ENCODE results near the gene RALGAPB. TPM values are rescaled to one million over a fixed set of nuclear protein-coding genes. Genes with fewer than 3 reads are reported as not detected.

Gene RALGAPB
- polyA plus RNA-seq (16.5 to 23.8 TPM (median 16.9 TPM) in 3 replicates), polyA minus RNA-seq (16.9 to 48.4 TPM (median 30.2 TPM) in 3 replicates)
- polyA plus RNA-seq (2011; ENCODE audit: low read depth) = 15.8 TPM
- 10.7 and 18.6 TPM in 2 replicates for polyA plus RNA-seq (2011; cell fraction: cytosol; rRNA removed)
- 51.5 and 57.3 TPM in 2 replicates for polyA plus RNA-seq (2011; cell fraction: nucleus; rRNA removed)
- polyA plus RNA-seq (2012; ENCODE audit: low replicate concordance) = 14.8 and 17.3 TPM in 2 replicates
- 12.7 TPM for polyA minus RNA-seq (2011; cell fraction: cytosol; rRNA and poly(A)+ RNA removed)
- 47.8 and 97.5 TPM in 2 replicates for polyA minus RNA-seq (2011; cell fraction: nucleus; rRNA and poly(A)+ RNA removed)

DNA sequence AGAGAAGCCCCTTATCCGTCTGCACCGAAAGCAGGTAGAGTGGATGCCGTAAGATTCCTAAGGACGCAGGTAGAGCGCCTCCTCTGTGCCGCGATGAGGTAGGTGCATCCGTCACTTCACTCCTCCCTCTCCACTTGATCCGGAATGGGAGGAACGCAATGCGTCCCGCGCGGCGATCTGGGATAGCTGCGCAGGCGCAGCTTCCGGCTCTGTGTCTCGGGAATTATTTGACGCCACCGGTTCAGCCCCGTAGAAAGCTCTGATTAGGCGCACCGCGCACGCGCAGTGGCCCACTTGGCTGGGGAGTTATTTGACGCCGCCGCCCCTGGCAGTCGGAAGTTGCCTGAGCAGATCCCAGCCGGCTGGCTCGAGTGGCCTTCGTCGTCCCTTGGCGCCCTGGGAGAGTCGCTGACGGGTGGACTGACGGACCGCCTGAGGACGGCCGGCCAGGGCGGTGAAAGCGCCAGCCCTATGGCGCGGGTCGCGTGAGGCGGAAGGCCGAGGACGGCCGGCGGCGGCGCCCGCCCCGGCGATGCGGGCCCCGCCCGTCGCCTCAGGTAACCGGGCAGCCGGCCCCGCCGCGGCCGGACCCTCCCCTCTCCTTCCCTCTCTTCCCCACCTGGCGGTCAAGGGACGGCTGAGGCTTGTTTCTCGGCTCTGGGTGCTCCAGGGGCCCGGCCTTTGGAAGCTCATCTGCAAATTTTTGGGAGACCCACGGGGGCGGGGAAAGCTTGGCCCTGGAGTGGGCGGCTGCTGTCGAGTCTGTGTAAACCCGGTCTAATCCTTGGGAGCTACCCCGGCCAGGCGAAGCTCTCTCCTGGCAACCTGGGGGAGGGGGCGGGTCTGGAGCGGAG, at the start of gene RALGAPB:
RALGAPB (plus strand) TSS at position 331 of the 854 bp plus-strand sequence. CDS start 15,590 bp downstream, outside the sequence.
- peak within 1 kb of the TSS; percentile 72 for H3K27ac ChIP-seq (ENCODE audit: control insufficient read depth, insufficient read depth, low read length)
- peak within 1 kb of the TSS; percentile 94 for H3K4me2 ChIP-seq (ENCODE audit: control insufficient read depth, extremely low read depth, insufficient read depth, low read depth, low read length)
- peak within 1 kb of the TSS; percentile 82 for H3K9ac ChIP-seq (ENCODE audit: control insufficient read depth, extremely low read depth, insufficient read depth, low read length)
- no peaks in the 10 kb centered on the region for H3K36me3 ChIP-seq (ENCODE audit: control insufficient read depth in 2 of 2, extremely low read depth in 1 of 2, insufficient read depth in 2 of 2, low read length in 2 of 2)
- peak within 1 kb of the TSS; percentile 97 for H2AFZ ChIP-seq (ENCODE audit: control insufficient read depth, low read length)
- FAIRE-seq = peak; percentile 89
- H3K9me1 ChIP-seq (ENCODE audit: control insufficient read depth, extremely low read depth, insufficient read depth, low read length) = no peaks in the 10 kb centered on the region
- peak; percentile 93 for DNase-seq (ENCODE audit: low read depth, low spot score)
- peak within 1 kb of the TSS; percentile 69 to 78 (median 73) for H3K4me3 ChIP-seq (ENCODE audit: control insufficient read depth in 2 of 3, extremely low read depth in 1 of 3, insufficient read depth in 2 of 3, low read depth in 1 of 3, low read length in 3 of 3)
- TF ChIP-seq, protein P1, sequence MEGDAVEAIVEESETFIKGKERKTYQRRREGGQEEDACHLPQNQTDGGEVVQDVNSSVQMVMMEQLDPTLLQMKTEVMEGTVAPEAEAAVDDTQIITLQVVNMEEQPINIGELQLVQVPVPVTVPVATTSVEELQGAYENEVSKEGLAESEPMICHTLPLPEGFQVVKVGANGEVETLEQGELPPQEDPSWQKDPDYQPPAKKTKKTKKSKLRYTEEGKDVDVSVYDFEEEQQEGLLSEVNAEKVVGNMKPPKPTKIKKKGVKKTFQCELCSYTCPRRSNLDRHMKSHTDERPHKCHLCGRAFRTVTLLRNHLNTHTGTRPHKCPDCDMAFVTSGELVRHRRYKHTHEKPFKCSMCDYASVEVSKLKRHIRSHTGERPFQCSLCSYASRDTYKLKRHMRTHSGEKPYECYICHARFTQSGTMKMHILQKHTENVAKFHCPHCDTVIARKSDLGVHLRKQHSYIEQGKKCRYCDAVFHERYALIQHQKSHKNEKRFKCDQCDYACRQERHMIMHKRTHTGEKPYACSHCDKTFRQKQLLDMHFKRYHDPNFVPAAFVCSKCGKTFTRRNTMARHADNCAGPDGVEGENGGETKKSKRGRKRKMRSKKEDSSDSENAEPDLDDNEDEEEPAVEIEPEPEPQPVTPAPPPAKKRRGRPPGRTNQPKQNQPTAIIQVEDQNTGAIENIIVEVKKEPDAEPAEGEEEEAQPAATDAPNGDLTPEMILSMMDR (optimal IDR thresholded peaks at IDR 0.05 in 1 of 3, IDR thresholded peaks at IDR 0.05 in 1 of 3, conservative IDR thresholded peaks at IDR 0.05 in 1 of 3; ENCODE audit: extremely low read depth in 1 of 3, insufficient read depth in 2 of 3, low read length in 3 of 3) = peak; percentile 54 to 87 (median 61)
- TF ChIP-seq EZH2 (IDR thresholded peaks at IDR 0.05; ENCODE audit: low read length) = no peak
- peaks cover 47% of the 10 kb centered on the region for H3K79me2 ChIP-seq (ENCODE audit: control insufficient read depth, insufficient read depth, low read length)
- H4K20me1 ChIP-seq (ENCODE audit: control insufficient read depth, extremely low read depth, insufficient read depth, low read length) = peaks cover 4% of the 10 kb centered on the region
- no peaks in the 10 kb centered on the region for H3K27me3 ChIP-seq (ENCODE audit: control insufficient read depth, extremely low read depth, insufficient read depth, low read length)
- dilution Hi-C loops (cut with MboI; ENCODE audit: extremely low pct_ligation_motif_present, low sequenced_read_pairs) = no loop called here
- no peaks in the 10 kb centered on the region for H3K9me3 ChIP-seq (ENCODE audit: control insufficient read depth, low read depth, low read length)
- peaks cover 15% of the 10 kb centered on the region for H3K4me1 ChIP-seq (ENCODE audit: control insufficient read depth, extremely low read depth, insufficient read depth, low read length)

DNA sequence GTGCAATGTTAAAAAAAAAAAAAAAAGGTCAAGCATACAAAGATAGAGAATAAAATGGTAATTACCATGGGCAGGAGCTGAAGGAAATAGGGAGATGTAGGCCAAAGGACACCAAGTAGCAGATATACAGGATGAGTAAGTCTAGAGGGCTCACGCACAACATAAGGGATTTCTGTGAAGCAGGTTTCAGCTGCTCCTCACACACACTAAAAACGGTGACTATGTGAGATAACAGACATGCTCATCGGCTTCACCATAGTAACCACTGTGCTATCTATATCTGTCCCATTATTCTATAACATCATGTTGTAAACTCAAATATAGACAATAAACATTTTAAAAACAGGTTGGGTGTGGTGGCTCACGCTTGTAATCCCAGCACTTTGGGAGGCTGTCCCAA, 49.1 kb upstream of the RALGAPB start:
- no peak overlapping the region for H2AFZ ChIP-seq (ENCODE audit: control insufficient read depth, low read length)
- H3K27ac ChIP-seq (ENCODE audit: control insufficient read depth, insufficient read depth, low read length) = no peak overlapping the region
- H4K20me1 ChIP-seq (ENCODE audit: control insufficient read depth, extremely low read depth, insufficient read depth, low read length) = peaks cover 63% of the 10 kb centered on the region
- no peaks in the 10 kb centered on the region for H3K27me3 ChIP-seq (ENCODE audit: control insufficient read depth, extremely low read depth, insufficient read depth, low read length)
- no peak for FAIRE-seq
- no peak overlapping the region for H3K4me3 ChIP-seq (ENCODE audit: control insufficient read depth in 2 of 3, extremely low read depth in 1 of 3, insufficient read depth in 2 of 3, low read depth in 1 of 3, low read length in 3 of 3)
- dilution Hi-C loops (cut with MboI; ENCODE audit: extremely low pct_ligation_motif_present, low sequenced_read_pairs) = no loop called here
- H3K9me3 ChIP-seq (ENCODE audit: control insufficient read depth, low read depth, low read length) = no peaks in the 10 kb centered on the region
- peaks cover 80 to 90% of the 10 kb centered on the region in 2 experiments for H3K36me3 ChIP-seq (ENCODE audit: control insufficient read depth in 2 of 2, extremely low read depth in 1 of 2, insufficient read depth in 2 of 2, low read length in 2 of 2)
- H3K9me1 ChIP-seq (ENCODE audit: control insufficient read depth, extremely low read depth, insufficient read depth, low read length) = peaks cover 4% of the 10 kb centered on the region
- DNase-seq (ENCODE audit: low read depth, low spot score) = no peak
- no peak for TF ChIP-seq EZH2 (IDR thresholded peaks at IDR 0.05; ENCODE audit: low read length)
- TF ChIP-seq, protein P1 (optimal IDR thresholded peaks at IDR 0.05 in 1 of 3, IDR thresholded peaks at IDR 0.05 in 1 of 3, conservative IDR thresholded peaks at IDR 0.05 in 1 of 3; ENCODE audit: extremely low read depth in 1 of 3, insufficient read depth in 2 of 3, low read length in 3 of 3) = no peak
- peaks cover 10% of the 10 kb centered on the region for H3K4me1 ChIP-seq (ENCODE audit: control insufficient read depth, extremely low read depth, insufficient read depth, low read length)
- no peak overlapping the region for H3K4me2 ChIP-seq (ENCODE audit: control insufficient read depth, extremely low read depth, insufficient read depth, low read depth, low read length)
- no peak overlapping the region for H3K9ac ChIP-seq (ENCODE audit: control insufficient read depth, extremely low read depth, insufficient read depth, low read length)
- peaks cover 66% of the 10 kb centered on the region for H3K79me2 ChIP-seq (ENCODE audit: control insufficient read depth, insufficient read depth, low read length)

All from keratinocyte (primary cell).